Stimulated activated naive CD4-positive, alpha-beta T cell (primary cell): ENCODE measurements around the gene NTM.

Experiments used
- DNase-seq, 6 experiments: peaks; one replicate each; lab custom pipeline; 2025; lab: John Stamatoyannopoulos, UW

The NTM gene

DNA sequence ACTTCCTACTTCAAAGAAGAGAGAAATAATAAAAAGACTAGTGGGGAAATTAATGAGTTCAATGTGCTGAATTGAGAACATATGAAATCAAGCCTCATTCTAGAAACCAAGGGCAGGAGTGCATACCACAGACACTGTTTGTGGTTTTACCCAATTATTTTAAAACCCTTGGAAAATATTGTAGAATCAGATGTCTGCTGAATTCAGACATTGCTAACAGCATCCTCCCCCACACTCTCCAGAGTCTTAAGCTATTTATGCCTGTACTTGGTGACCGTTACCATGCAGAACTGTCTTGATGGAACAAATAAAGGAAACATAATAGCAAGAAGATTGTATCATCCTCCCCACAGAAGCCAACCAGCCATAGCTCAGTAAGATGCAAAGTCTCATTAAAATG lies 850.1 kb downstream of the NTM start:
- no peak for DNase-seq

GRCh38 chr11:132222345-132222744 lies 851.9 kb downstream of the NTM start:
- DNase-seq, result no peak

DNA sequence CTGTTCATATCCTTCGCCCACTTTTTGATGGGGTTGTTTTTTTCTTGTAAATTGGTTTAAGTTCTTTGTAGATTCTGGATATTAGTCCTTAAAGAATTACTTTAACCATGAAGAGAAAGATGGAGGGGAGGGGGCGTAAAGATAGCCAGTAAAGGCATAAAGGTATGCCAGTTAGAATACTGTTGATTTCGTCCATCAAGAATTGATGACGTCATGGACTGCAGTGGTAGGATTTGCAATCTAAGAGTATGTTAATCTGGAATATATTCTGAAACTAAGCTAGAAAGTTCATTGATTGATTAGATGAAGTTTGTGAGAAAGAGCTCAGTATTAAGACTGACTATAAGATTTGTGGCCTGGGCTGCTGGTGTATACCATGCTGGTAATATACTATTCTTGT lies 856.1 kb downstream of the NTM start:
- DNase-seq, result no peak

DNA sequence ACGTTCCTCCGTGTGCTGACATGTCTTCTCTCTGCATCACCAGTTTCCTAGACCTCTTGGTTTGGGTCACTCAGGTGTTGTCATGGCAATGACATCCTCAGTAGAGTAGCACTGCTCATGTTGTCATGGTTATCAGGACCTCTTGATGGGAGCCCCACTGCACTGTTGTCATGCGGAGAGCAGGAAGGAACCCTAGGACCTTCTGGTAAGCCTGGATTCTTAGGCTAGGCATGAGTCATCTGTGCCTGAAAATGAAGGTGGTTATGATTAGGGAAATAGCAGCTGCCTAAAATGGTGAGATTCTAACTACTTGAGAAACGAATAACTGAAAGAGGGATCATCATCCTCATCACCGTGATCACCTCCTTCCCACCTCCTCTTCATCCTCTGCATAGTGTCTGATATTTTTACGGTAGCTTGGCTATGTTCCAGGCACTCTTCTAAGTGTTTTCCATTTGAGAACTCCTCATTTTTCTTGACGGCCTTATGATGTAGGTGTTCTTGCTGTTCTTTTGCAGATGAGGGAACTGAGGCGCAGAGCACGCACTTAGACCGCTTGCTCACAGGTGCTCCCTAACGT lies 858.4 kb downstream of the NTM start:
- no peak for DNase-seq

DNA sequence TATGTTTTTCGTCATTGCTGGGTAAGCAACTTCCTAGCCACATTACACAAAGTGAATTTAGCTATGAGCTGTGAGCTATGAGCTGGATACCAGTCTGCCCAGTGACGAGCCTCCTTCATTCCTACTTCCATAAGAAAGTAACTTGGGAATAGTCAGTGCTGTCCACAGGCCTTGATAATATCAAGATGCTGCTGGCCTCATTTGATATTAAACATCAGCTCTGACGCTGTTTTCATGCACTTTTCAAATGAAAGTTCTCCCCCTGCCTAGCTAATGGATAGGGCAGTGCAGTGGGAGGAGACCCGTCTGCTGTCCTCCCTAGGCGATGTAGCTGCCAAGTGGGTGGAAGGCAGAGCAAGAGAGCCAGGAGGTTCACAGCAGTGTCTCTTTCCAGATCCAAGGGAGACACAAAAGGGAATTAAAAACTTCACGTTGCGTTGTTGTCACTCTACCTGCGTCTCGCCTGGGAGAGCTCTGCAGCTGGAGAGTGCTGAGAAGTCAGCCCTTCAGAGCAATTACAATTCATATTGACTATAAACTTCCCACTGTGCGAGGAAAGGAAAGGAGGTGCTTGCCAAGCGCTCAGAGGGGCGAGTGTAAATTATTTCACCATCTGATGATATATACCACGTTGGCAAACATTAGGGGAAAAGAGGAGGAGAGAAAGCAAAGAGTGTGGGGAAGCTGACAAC lies 861.4 kb downstream of the NTM start:
- DNase-seq, result no peak

DNA sequence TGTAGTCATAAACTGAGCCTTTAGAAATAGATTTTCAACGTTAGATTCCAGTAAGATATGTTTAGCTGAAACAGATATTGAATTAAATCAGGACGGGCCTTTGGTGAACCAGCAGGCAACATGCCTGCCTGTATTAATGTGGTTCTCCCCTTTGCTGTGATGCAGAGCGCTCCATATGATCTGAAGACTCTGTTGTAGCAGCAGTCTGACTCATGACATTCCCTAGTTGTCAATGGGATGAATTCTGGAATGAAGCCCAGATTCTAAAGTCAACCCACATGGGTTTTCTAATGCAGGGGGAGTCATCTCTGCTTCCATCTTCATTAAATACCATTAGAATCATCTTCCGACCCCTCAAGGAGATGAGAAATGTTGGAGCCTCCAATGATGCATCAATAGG lies 864.5 kb downstream of the NTM start:
- DNase-seq, result no peak

- DNase-seq, result no peak
Measured at GRCh38 chr11:132237781-132238180, 867.4 kb downstream of the NTM start.

DNA sequence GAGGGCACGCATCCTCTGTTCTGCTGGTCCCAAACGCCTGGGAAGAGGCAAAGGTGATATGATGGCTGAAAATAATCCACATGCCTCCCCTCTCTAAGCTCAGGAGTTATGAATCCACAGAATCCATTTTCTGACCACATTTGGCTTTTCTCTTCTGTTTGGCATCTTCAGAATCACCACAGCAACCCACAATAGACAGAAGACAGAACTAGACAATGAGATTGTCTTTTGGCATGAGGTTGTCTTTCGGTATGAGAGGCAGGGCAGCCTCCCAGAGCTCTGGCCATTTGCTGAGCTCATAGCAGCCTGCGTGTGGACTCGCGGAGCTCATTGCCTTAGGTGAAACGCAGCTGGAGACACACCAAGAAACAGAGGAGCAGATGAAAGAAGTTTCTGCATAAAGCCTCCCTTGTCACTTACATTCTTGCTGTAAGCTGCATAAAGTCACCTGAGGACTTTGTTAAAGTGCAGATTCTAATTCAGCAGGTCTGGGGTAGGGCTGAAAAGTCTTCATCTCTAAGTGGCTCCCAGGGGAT lies 868.0 kb downstream of the NTM start:
- DNase-seq, result no peak

DNA sequence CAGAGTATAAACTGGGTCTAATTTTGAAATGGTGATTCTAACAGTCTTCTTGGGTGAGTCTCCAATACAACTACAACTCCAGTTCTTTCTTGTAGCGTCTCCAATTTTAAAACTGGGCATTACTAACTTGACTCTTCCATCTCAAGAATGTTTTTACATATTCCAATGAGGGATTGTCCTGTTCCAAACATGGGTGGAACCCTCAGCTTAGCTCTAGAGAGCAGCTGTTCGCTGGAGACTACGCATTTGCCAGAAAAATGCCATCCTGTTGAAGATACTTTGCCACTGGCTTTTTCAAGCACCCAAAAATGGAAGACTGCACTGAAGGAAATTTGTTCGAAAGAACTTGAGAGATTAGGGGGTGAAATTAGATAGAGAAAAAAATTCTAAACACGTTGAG lies 870.0 kb downstream of the NTM start:
- DNase-seq, result no peak

DNA sequence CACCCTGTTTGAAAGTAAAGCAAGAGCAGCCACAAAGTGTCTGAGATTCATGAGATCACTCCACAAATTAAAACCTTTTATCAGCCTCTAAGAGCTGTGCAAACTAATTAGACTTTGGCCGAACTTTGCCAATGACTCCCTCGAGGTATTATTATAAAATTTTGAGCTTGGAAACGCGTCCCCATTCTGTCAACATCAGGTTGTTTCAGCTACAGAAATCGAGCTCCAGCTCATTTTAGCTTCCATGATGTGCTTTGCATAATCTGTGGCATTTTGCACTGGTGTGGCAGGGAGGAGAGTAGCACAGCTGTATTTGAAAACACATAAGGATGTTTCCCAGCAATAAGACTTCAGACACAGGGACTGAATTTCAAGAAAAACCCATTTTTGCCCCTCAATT lies 872.2 kb downstream of the NTM start:
- DNase-seq, result no peak

DNA sequence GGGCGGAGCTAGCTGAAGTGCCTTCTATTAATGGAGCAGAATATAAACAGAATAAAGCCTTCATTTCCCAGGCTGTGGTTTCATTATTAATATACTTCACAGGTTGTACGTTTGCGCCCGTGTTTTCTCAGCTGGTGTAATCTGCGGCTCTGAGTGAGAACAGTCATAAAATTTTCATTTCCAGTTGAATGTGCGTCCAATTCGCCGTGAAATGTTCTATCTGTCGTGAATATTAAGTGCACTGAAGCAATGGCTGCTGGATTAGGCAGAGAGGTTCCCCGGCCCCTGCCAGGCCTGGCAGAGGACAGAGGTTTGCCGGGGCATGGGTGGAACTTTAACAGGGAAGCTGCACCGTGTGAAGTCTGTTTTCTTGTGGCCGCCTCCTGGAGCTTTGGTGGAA lies 874.4 kb downstream of the NTM start:
- no peak for DNase-seq

GRCh38 chr11:132245403-132246385 lies 875.3 kb downstream of the NTM start:
- no peak for DNase-seq

- no peak for DNase-seq
Measured at GRCh38 chr11:132248580-132248979, 878.2 kb downstream of the NTM start.

DNA sequence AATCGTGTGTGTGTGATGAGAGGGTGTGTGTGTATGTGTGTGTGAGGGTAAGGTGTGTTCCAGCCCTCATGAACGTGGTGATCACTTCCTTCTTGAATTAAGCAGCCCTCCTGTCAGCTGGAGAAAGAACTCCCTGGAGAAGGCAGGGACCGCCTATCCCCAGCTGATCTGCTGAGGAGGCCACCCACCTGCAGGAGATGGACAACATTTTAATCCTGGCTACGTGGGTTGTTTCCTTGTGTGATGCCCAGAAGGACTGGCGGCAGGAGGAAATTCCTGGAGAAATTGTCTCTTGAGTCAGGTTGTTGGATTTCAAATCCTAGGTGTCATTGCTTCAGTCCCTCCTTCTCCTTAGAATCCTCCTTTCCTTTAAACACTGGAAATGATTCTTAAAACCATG lies 878.8 kb downstream of the NTM start:
- DNase-seq, result no peak

- no peak for DNase-seq
Measured at GRCh38 chr11:132251061-132251460, 880.6 kb downstream of the NTM start.

DNA sequence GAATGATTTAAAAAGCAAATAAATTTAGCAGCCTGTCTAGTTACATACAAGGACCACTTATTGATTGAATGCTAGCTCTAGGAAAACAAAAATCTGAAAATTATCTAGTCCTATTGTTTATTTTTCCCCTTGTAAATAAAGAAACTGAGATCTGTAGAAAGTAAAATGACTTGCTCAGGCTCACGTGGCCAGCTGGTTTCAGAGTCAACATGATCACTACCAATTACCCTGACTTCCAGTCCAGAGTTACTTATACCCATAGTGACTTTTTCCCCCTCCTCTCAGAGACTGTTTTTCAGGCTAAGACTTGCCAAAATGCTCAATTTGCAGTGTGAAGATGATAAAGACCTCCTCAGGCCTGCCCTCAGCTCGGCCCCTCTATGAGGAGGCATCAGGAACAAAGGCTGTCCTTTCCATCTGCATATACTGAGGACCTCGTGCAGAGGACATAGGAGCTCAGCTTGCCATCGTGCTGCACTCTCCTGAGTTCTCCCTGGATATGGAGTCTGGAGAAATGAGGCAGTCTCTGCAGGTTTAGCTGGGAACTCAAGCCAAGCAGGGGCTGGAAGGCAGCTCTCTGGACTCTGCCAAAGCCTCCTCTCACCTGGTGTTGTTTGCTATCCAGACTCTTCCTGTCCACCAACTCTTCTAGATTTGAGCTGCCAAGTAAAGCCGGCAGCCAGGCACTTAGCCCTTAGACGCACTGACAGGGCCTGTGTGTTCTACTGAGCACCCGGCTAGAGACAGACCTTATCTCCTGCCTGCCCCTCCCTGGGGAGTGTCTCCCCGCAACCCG lies 883.3 kb downstream of the NTM start:
- DNase-seq, result no peak

GRCh38 chr11:132254906-132255305 lies 884.5 kb downstream of the NTM start:
- no peak for DNase-seq

- no peak for DNase-seq
Measured at GRCh38 chr11:132256528-132257279, 886.3 kb downstream of the NTM start.

DNA sequence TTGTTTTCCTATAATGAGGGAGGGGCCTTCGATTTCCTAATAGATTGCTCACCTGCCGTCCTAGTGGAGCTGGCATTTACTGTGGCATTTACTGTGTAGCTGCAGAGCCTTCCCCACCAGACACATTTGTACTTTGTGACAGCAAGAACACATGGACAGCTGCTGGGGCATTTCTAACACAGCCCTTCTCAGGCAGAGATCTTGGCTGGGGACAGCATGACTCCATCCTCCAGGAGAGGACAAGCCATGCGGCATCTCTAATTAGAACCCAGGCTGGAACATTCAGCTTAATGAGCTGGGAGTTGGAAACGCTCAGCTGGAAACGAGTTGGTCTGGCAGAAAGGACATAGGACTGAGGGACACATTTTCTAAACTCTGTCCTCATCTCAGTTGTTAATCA lies 887.5 kb downstream of the NTM start:
- no peak for DNase-seq

DNA sequence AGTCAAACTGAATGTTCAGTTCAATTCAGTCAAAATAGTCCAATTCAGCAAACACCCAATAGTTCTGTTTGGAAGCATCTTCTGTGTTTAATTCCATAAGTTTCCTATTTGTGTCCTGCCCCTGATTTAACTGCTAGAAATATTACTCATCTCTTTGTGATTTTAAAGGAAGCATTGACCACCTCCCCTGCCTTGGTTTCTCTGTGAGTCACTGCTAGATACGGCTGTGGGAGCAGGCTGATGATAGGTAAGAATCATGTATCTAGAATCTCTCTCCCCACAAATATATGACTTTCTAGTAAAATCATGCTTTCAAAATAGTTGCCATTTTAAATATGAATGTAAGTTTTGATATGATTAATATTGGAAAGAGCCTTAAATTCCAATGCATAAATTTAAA lies 888.5 kb downstream of the NTM start:
- no peak for DNase-seq

GRCh38 chr11:132260636-132261035 lies 890.2 kb downstream of the NTM start:
- DNase-seq, result no peak
